Measurements from ENCODE around the gene CLDN4.
A peak's percentile ranks its signal among the peaks of the same experiment; 100 is the strongest.

Gene CLDN4

GRCh38 chr7:73839743-73840714 is 9.2 kb downstream of the CLDN4 start:
- Histone ChIP-seq H3K4me3 (ENCODE audit: low read depth, low read length) (no peak overlapping the region), H3K4me1 (ENCODE audit: control insufficient read depth, insufficient read depth, low read length) (peaks cover 6% of the 10 kb centered on the region; the same call in 1 of the 2 replicates), H3K36me3 (ENCODE audit: control insufficient read depth in 2 of 2, insufficient read depth in 1 of 2, low read length in 2 of 2) (no peaks in the 10 kb centered on the region), H3K9me3 (ENCODE audit: control insufficient read depth, insufficient read depth, low read depth, low read length) (no peaks in the 10 kb centered on the region), H3K27ac (ENCODE audit: extremely low read depth, low read depth, low read length) (no peak overlapping the region)
- ChIA-PET CTCF (interaction anchor here (0.7 to 3.7 kb wide), 2 partner anchors 15 to 69 kb away, joined by 3 to 24 read pairs; no protein-coding TSS in a partner anchor), POLR2A (no interaction called here)
- no peak for TF ChIP-seq ZNF24 (tag by site-specific recombination; IDR thresholded peaks at IDR 0.05)
- peak; percentile 51 for TF ChIP-seq CTCF (tag by site-specific recombination; IDR thresholded peaks at IDR 0.05)

GRCh38 chr7:73840715-73841379 is 10.1 kb downstream of the CLDN4 start:
- no peaks in the 10 kb centered on the region for H3K9me3 ChIP-seq (ENCODE audit: control insufficient read depth, insufficient read depth, low read depth, low read length)
- no peak overlapping the region for H3K4me3 ChIP-seq (ENCODE audit: low read depth, low read length)
- POLR2A ChIA-PET = no interaction called here
- CTCF ChIA-PET = interaction anchor here (0.7 to 3.7 kb wide), 2 partner anchors 14 to 70 kb away, joined by 3 to 24 read pairs; no protein-coding TSS in a partner anchor
- H3K36me3 ChIP-seq (ENCODE audit: control insufficient read depth in 2 of 2, insufficient read depth in 1 of 2, low read length in 2 of 2) = no peaks in the 10 kb centered on the region
- TF ChIP-seq ZNF624 (tag by site-specific recombination; IDR thresholded peaks at IDR 0.05) (no peak), ZNF121 (tag by site-specific recombination; IDR thresholded peaks at IDR 0.05) (peak; percentile 92), ZNF404 (tag by site-specific recombination; IDR thresholded peaks at IDR 0.05) (no peak)
- H3K27ac ChIP-seq (ENCODE audit: extremely low read depth, low read depth, low read length) = no peak overlapping the region
- peaks cover 6% of the 10 kb centered on the region; the same call in 1 of the 2 replicates for H3K4me1 ChIP-seq (ENCODE audit: control insufficient read depth, insufficient read depth, low read length)

GRCh38 chr7:73841689-73842066 is 10.9 kb downstream of the CLDN4 start:
- ChIA-PET POLR2A (interaction anchor here (0.7 kb wide), 1 partner anchor 334 kb away, joined by 8 read pairs; no protein-coding TSS in a partner anchor), CTCF (interaction anchor here (1.0 to 3.7 kb wide), 3 partner anchors 9 to 235 kb away, joined by 3 to 24 read pairs (median 5); no protein-coding TSS in a partner anchor)
- no peak for TF ChIP-seq ZNF155 (tag by site-specific recombination; IDR thresholded peaks at IDR 0.05)
- TF ChIP-seq GLIS1 (tag by site-specific recombination; IDR thresholded peaks at IDR 0.05) = peak; percentile 36; the same call in 1 of the 2 replicates
- TF ChIP-seq ZBTB8A (tag by site-specific recombination; IDR thresholded peaks at IDR 0.05) = peak; percentile 32; the same call in 1 of the 2 replicates
- H3K9me3 ChIP-seq (ENCODE audit: control insufficient read depth, insufficient read depth, low read depth, low read length) = no peaks in the 10 kb centered on the region
- no peak overlapping the region for H3K27ac ChIP-seq (ENCODE audit: extremely low read depth, low read depth, low read length)
- H3K4me3 ChIP-seq (ENCODE audit: low read depth, low read length) = no peak overlapping the region
- H3K36me3 ChIP-seq (ENCODE audit: control insufficient read depth in 2 of 2, insufficient read depth in 1 of 2, low read length in 2 of 2) = no peaks in the 10 kb centered on the region
- peaks cover 6% of the 10 kb centered on the region; the same call in 1 of the 2 replicates for H3K4me1 ChIP-seq (ENCODE audit: control insufficient read depth, insufficient read depth, low read length)

GRCh38 chr7:73842067-73842976 is 11.5 kb downstream of the CLDN4 start, which contains the start of gene METTL27:
Gene METTL27, minus strand, starts transcription at chr7:73842516. Its CDS starts 376 bp downstream, at chr7:73842140.
- H3K4me3 ChIP-seq (ENCODE audit: low read depth, low read length) = peak within 1 kb of the TSS; percentile 57
- ChIA-PET POLR2A (interaction anchor here (0.7 to 1.4 kb wide), 7 partner anchors 8 to 333 kb away, joined by 3 to 16 read pairs (median 7); partner anchors contain the start of gene ABHD11), CTCF (interaction anchor here (0.6 to 3.7 kb wide), 5 partner anchors 8 to 235 kb away, joined by 3 to 24 read pairs (median 4); no protein-coding TSS in a partner anchor)
- H3K36me3 ChIP-seq (ENCODE audit: control insufficient read depth in 2 of 2, insufficient read depth in 1 of 2, low read length in 2 of 2) = no peaks in the 10 kb centered on the region
- peak within 1 kb of the TSS; percentile 46; the same call in 1 of the 2 replicates for H3K27ac ChIP-seq (ENCODE audit: extremely low read depth, low read depth, low read length)
- no peaks in the 10 kb centered on the region for H3K9me3 ChIP-seq (ENCODE audit: control insufficient read depth, insufficient read depth, low read depth, low read length)
- H3K4me1 ChIP-seq (ENCODE audit: control insufficient read depth, insufficient read depth, low read length) = peaks cover 6% of the 10 kb centered on the region; the same call in 1 of the 2 replicates
- TF ChIP-seq ZNF335 (tag by site-specific recombination; conservative IDR thresholded peaks at IDR 0.05) (peak; percentile 38; the same call in 1 of the 2 replicates), ZFHX2 (tag by site-specific recombination; conservative IDR thresholded peaks at IDR 0.05) (peak; percentile 69), KLF10 (tag by site-specific recombination; IDR thresholded peaks at IDR 0.05) (peak; percentile 86), ZNF571 (tag by site-specific recombination; IDR thresholded peaks at IDR 0.05) (no peak), ZNF221 (tag by site-specific recombination; IDR thresholded peaks at IDR 0.05; ENCODE audit: borderline replicate concordance) (no peak), ZNF280C (tag by site-specific recombination; IDR thresholded peaks at IDR 0.05) (no peak), SCRT1 (tag by site-specific recombination; IDR thresholded peaks at IDR 0.05; ENCODE audit: borderline replicate concordance) (peak; percentile 25; the same call in 1 of the 2 replicates), SCRT2 (tag by site-specific recombination; IDR thresholded peaks at IDR 0.05) (peak; percentile 62), ZIC2 (tag by site-specific recombination; IDR thresholded peaks at IDR 0.05) (0 out of 2 replicates have a peak, but pooled peaks have one; percentile 7), GLIS2 (tag by site-specific recombination; IDR thresholded peaks at IDR 0.05) (no peak), KLF1 (tag by site-specific recombination; IDR thresholded peaks at IDR 0.05) (peak; percentile 36; the same call in 1 of the 2 replicates)
